Fibroblast of skin of scalp (primary cell): ENCODE data around the gene RABEP1.
"Not testable (repeated sequence)": the region's sequence is repeated elsewhere in the genome, so short reads cannot be mapped to it uniquely, and the experiment has no call there.

Experiments
- DNase-seq: peaks from one replicate; pipeline ENCODE4 v3.0.0-alpha.2; 2013

RABEP1 gene

DNA sequence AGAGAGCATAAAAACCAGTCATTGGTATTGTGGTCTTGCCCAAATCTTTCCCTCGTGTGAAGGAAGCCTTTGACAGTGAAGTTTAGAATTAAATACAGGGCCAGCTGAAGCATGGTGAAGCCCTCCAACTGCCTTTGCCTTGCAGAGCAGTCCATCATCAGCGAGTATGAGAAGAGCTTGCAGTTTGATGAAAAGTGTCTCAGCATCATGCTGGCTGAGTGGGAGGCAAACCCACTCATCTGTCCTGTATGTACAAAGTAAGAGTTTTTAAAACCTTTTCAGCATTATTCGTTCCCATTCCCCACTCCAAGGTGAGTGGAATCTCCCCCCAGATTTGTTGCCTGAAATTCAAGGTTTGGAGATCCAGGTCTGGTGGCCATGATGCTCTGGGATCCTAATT, 143.7 kb downstream of the RABEP1 start:
- no peak for DNase-seq

DNA sequence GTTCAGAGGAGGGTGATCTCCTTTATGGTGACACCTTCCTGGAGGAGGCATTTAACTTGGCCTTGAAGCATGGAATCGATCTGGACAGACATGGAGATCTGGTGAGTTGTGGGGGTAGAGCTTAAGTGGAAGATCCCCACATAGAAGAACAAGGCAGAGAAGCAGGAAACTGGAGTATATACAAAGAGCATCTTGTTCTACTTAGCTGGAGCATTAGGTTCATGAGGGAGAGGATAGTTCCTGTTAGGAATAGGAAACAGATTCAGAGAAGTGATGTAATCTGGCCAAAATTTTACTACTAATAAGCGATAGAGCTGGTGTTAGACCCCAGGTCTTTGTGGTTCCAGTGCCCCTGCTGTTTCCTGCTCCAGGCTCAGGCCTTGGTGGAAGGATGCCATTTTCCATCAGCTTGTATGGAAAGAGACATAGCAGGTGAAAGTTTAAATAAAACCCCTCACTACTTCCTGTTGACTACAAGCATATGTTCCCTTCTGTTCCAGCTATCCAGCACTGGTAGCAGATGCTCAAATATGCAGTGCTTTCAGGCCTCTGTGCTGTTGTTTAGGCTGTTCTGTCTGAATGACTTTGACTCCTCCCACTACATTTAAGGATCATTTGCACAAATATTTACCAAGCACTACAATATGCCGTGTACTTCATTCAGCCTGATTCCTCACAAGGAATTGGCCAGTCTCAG, 147.3 kb downstream of the RABEP1 start:
- DNase-seq: no peak

DNA sequence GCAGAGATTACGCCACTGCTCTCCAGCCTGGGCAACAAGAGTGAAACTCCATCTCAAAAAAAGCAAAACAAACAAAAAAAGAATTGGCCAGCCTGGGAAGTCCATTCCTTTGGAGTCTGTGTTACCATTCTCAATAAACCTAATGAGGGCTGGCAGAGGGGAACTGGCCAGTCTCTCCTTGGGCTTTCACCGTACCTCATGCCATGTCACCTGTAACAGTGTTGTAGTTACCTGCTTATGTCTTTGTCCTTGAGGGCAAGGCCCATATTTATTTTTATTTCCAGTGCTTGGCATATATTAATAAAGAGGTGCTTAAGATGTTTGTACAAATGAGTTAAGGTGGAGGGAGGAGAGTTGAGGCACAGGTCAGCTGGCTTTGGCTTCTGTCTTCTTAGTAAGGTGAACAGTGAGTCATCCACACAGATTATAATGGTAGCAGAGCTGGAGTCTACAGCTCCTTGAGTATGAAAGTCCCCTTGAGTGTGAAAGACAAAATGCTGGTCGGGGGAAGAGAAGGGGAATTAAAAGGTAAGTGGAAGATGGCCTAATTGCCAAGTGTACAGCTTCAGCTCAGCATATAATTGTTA, 148.4 kb downstream of the RABEP1 start:
- no peak for DNase-seq

DNA sequence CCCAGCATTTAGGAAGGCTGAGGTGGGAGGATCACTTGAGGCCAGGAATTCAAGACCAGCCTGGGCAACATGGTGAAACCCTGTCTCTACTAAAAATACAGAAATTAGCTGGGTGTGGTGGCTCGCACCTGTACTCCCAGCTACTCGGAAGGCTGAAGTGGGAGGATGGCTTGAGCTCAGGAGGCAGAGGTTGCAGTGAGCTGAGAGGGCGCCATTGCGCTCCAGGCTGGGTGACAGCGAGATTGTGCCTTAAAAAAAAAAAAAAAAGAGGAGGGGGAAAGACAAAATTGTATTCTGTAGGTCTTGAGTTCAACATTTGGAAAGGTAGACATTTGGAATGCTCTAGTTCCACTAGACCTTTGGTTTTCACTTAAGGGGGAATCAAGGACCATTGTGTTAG, 149.2 kb downstream of the RABEP1 start:
- not testable (repeated sequence) for DNase-seq

DNA sequence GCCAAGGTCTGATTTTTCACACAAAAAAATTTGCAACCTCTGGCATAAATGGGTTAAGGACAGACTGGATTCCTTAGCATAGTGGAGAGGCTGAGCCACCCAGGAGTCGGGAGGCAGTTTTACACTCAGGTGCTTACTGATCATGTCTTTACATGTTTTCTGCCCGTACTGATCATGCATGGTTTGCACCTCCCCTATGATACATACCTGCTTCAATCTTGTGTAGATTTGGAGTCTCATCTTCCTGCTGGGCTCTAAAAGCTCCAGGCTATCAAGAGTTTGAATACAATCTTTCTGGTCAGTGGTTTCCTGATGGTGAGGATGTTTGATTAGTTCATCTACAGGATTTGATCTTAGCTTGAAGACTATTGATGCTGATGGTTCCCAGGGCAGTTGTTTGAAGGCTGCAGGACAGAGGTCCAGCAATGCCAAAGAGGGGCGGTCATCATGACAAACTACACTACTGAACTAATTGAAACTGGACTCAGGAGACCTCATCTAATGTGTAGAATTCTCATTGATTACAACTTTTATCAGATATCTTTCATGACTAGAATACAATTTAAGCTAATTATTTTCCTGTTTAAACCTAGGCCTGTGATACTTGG, 150.0 kb downstream of the RABEP1 start:
- DNase-seq: no peak

DNA sequence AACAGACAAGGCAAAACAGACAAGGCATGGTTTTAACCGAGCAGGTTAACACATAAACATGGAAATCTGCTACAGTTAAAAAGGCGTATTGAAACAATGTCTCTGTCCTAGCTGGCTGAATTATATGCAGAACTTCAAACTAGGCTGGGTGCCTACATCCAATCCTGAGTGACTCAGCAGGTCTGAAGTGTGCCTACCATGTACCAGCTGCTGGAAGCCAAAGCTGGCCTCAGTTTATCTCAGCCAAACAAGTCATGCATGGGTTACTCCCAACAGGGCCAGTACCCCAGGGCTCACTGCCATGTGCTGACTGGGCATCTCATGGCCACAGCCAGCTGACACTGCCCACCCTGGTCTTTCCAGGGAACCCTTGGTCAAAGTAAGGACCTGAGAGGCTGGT, 152.9 kb downstream of the RABEP1 start:
- DNase-seq: no peak
